GM12892 (cell line): ENCODE measurements around the gene SMIM13.

Source experiments
- POLR2AphosphoS5 ChIP-seq: IDR thresholded peaks from 2 replicates; pipeline ENCODE4 v1.6.1; 2011; ENCODE audit warnings: low read depth, low read length, control low read depth
- TAF1 ChIP-seq: IDR thresholded peaks from 2 replicates; pipeline ENCODE4 v1.6.1; 2011; ENCODE audit warnings: low read depth, mild to moderate bottlenecking, control low read depth, low read length, borderline replicate concordance

DNA sequence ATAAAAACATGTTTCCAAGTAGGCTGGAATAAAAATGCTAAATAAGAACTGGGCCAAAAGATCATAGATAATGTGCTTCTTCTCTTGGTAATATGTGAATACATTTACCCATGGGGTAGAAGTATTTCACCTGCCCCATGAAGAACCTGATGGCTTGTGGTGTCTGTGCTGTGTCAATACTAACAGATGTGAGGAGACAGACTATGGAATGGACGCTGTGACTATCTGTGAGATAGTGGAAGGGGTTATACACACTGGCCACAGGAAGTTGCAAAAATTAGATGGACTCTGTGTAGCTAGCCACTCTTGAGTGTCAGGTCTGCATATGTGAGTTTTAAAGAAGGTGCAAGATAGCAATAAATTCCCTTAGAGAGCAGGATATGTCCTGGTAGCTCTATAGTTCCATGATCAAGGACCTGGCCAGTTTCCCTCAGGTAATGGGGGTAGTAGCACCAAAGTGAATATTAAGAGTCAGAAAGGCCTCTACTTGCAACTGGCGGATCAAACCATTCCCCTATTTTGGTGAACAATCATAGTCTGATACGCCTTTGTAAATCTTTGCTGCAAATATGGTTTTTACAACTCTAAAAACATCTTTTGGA is 90.2 kb downstream of the SMIM13 start:
- no peak for TF ChIP-seq TAF1
- no peak for TF ChIP-seq POLR2AphosphoS5
